NCI-H146 (cell line): ENCODE measurements around the gene MPZL2.

Experiments
- DNase-seq: peaks from one replicate; lab custom pipeline; 2025; lab: John Stamatoyannopoulos, UW

Gene MPZL2

GRCh38 chr11:118217575-118217974, 46.5 kb downstream of the MPZL2 start:
- DNase-seq = no peak

GRCh38 chr11:118216621-118217481, 47.2 kb downstream of the MPZL2 start:
- no peak for DNase-seq

- DNase-seq = no peak
Measured at GRCh38 chr11:118215765-118216164, 48.3 kb downstream of the MPZL2 start.

- no peak for DNase-seq
Measured at GRCh38 chr11:118215262-118215661, 48.8 kb downstream of the MPZL2 start.

GRCh38 chr11:118214210-118214914, 49.7 kb downstream of the MPZL2 start:
- no peak for DNase-seq

GRCh38 chr11:118213781-118214180, 50.3 kb downstream of the MPZL2 start:
- DNase-seq = no peak

GRCh38 chr11:118213201-118213600, 50.9 kb downstream of the MPZL2 start:
- DNase-seq = no peak

DNA sequence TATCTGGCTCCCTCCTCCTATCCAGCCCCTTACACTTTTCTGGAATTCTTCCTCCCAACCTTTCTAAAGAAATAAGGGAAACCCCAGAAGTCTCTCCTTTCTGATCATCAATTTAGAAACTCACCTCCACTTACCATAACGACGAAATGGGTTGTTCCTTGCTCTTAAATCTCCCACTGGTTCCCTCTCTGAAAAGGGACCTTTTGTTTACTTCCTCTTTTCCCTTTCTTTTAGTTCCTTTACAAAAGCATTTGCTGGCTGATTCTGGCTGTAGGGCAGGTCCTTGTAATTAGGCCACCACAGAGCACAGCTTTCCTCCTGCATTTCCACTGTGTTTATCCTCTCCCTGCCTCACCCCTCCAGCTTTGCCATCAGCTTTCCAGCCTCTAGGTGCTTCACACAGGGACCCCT, 51.3 kb downstream of the MPZL2 start:
- peak; percentile 4 for DNase-seq

DNA sequence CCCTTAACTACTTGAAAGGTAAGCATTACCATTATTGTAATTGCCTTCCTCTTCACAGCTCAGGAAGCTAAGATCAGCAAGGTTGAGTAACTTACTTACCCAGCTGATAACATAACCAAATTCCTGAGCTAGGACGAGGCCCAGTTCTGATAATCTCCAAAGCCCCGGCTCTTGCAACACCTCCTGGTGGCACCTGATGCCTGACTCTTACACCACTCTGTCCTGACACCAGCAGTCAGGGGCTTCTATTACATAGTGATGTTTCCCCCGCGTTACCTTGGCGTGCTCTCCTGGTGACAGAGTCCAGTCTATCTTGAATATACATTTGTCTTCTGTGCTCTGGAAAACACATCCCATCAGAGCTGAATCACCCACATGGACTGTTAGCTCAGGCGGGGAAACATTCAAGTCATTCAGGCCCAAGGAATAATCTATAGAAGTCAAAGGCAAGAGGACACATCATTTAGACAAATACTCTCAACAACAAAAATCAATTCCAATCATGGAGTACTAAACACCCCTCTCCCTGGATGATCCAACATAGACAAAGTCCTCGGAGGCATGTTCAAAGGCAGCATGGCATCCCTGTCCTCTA, 51.9 kb downstream of the MPZL2 start:
- DNase-seq = no peak

- no peak for DNase-seq
Measured at GRCh38 chr11:118211006-118211405, 53.1 kb downstream of the MPZL2 start.

DNA sequence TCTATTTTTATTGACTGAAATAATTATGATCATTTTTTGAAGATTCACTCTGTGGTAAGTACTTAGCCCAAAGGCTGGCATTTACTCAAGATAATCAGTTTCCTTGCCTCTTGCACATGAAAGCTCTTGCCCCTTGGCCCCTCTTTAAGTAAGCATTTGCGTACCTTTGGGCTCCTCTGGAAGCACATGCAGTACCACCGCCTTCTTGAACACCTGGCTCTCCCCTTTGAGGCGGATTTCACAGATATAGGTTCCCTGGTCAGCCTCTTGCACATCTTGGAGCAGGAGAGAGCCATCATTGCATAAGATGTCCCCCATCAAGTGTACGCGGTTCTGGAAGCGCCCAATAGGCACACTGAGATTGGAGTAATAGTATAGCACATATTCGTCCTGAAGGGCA, 53.8 kb downstream of the MPZL2 start:
- DNase-seq = no peak

- DNase-seq = no peak
Measured at GRCh38 chr11:118209033-118209432, 55.1 kb downstream of the MPZL2 start.

- DNase-seq = no peak
Measured at GRCh38 chr11:118207079-118207478, 57.0 kb downstream of the MPZL2 start.

DNA sequence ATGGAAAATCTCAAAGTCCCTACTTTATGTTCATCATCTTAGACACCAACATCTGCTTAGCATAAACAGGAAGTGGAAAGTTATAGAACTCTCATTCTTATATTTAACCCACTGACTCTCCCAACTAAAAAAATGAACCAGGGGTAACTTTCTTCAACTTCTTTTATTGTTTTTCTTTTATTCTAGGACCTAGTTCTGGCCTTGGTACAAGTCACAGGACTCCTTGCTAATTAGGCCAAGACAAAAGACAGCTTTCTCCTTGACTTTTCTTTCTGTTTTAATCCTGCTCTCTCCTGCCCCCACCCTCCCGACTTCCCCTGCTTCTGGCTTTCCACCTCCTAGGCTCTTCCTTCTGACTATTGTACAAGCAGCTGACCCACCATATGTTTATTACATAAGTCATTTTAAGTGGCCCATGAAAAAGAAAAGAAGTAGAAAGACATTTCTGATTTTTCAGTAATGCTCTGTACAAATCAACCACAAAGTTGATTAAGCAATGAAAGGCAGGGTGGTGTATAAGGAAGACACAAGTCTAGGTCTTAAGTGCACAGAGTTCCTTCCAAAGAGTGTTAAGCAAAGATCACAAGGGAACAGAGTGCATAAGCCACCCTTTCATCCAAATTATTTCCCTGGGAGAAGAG, 57.6 kb downstream of the MPZL2 start:
- no peak for DNase-seq

GRCh38 chr11:118205606-118206378, 58.3 kb downstream of the MPZL2 start:
- DNase-seq = no peak
